Progenitor cell of endocrine pancreas (in vitro differentiated cells): ENCODE measurements around the gene DUSP2. TPM values are rescaled to one million over a fixed set of nuclear protein-coding genes. Genes with fewer than 3 reads are reported as not detected.

Experiments used
- DNase-seq: peaks from one replicate; pipeline ENCODE4 v3.0.0; 2021; ENCODE audit warnings: low spot score; ENCODE audit not compliant: unreplicated experiment
- H3K27ac Mint-ChIP-seq: 2 replicates; pipeline ENCODE4 v1.8.0; 2021; ENCODE audit warnings: mild to moderate bottlenecking, moderate library complexity, mixed read lengths
- H3K27me3 Mint-ChIP-seq: 2 replicates; pipeline ENCODE4 v1.8.0; 2021; ENCODE audit warnings: mixed read lengths
- H3K36me3 Mint-ChIP-seq: 2 replicates; pipeline ENCODE4 v1.8.0; 2022; ENCODE audit warnings: mixed read lengths; ENCODE audit not compliant: insufficient read depth
- H3K4me1 Mint-ChIP-seq: 2 replicates; pipeline ENCODE4 v1.8.0; 2021; ENCODE audit warnings: low read depth, mixed read lengths
- H3K4me3 Mint-ChIP-seq: 2 replicates; pipeline ENCODE4 v1.8.0; 2021; ENCODE audit warnings: low read depth, mild to moderate bottlenecking, moderate library complexity, mixed read lengths
- H3K9me3 Mint-ChIP-seq: 2 replicates; pipeline ENCODE4 v1.8.0; 2021; ENCODE audit warnings: low read depth, mixed read lengths
- total RNA-seq: library from RNA; stranded (reverse); gene quantifications from 2 replicates; pipeline ENCODE4 v1.2.1, GENCODE V29; 2021
- TF ChIP-seq, protein P1 (sequence below): fragments of 200-600 bp; sonication (generic); IDR thresholded peaks from one replicate; pipeline ENCODE4 v1.5.0; 2021; ENCODE audit warnings: antibody characterized with exemption, mild to moderate bottlenecking; ENCODE audit not compliant: unreplicated experiment

The DUSP2 gene
- total RNA-seq, 1 donor from 2014 or later: 0.93 TPM

DNA sequence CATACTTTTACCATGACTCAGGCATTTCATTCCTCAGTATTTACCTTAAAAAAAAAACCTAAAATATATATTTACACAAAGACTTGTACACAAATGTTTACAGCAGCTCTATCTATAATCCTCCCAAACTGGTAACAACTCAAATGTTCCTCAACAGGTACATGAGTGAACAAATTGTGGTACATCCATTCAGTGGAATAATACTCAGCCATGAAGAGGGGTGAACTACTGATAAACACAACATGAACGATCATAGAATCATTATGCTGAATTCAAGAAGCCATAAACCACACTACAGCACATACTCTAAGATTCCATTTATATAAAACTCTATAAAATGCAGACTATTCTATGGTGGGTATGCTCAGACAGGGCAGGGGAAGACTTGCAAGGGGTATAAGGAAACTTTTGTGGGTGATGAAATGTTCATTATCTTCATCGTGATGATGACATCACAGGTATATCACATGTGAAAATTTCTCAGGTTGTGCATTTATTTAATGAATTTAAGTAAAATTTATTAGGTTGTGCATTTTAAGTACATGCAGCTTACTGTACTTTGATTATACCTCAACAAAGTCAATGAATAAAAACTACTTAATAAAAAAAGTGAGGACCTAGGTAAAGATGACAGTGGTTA lies 24.7 kb upstream of the DUSP2 start:
- no peak for DNase-seq
- no peak overlapping the region for H3K27ac Mint-ChIP-seq
- no peaks in the 10 kb centered on the region for H3K36me3 Mint-ChIP-seq
- no peak overlapping the region for H3K4me3 Mint-ChIP-seq
- no peaks in the 10 kb centered on the region for H3K4me1 Mint-ChIP-seq
- TF ChIP-seq, protein P1, sequence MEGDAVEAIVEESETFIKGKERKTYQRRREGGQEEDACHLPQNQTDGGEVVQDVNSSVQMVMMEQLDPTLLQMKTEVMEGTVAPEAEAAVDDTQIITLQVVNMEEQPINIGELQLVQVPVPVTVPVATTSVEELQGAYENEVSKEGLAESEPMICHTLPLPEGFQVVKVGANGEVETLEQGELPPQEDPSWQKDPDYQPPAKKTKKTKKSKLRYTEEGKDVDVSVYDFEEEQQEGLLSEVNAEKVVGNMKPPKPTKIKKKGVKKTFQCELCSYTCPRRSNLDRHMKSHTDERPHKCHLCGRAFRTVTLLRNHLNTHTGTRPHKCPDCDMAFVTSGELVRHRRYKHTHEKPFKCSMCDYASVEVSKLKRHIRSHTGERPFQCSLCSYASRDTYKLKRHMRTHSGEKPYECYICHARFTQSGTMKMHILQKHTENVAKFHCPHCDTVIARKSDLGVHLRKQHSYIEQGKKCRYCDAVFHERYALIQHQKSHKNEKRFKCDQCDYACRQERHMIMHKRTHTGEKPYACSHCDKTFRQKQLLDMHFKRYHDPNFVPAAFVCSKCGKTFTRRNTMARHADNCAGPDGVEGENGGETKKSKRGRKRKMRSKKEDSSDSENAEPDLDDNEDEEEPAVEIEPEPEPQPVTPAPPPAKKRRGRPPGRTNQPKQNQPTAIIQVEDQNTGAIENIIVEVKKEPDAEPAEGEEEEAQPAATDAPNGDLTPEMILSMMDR: no peak
- peaks cover 3% of the 10 kb centered on the region for H3K27me3 Mint-ChIP-seq
- peaks cover 7% of the 10 kb centered on the region for H3K9me3 Mint-ChIP-seq

DNA sequence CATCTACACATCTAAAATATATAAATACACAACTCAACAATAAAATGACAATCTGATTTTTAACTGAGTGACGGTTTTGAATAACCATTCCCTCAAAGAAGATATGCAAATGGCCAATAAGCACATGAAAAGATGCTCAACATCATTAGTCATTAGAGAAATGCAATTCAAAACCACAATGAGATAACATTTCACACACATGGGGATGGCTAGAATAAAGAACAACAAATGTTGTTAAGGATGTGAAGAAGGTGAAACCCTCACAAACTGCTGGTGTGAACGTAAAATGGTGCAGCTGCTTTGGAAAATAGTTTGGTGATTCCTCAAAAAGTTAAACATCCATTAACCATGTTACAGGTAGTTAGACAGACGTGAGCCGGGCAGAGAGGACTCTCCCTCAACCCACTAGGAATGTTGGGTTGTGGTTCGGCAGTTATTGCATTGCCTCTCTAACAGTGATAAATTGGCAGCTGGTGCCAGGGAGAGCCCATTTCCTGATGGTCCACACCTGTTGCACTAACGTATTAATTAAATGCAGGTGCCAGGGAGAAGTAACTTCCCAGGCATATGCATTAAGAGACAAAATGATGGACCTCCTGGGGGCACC lies 22.3 kb upstream of the DUSP2 start:
- H3K4me1 Mint-ChIP-seq: no peaks in the 10 kb centered on the region
- DNase-seq: no peak
- TF ChIP-seq, protein P1: no peak
- H3K27me3 Mint-ChIP-seq: peaks cover 3% of the 10 kb centered on the region
- no peak overlapping the region for H3K4me3 Mint-ChIP-seq
- H3K9me3 Mint-ChIP-seq: peaks cover 7% of the 10 kb centered on the region
- no peaks in the 10 kb centered on the region for H3K36me3 Mint-ChIP-seq
- H3K27ac Mint-ChIP-seq: no peak overlapping the region

DNA sequence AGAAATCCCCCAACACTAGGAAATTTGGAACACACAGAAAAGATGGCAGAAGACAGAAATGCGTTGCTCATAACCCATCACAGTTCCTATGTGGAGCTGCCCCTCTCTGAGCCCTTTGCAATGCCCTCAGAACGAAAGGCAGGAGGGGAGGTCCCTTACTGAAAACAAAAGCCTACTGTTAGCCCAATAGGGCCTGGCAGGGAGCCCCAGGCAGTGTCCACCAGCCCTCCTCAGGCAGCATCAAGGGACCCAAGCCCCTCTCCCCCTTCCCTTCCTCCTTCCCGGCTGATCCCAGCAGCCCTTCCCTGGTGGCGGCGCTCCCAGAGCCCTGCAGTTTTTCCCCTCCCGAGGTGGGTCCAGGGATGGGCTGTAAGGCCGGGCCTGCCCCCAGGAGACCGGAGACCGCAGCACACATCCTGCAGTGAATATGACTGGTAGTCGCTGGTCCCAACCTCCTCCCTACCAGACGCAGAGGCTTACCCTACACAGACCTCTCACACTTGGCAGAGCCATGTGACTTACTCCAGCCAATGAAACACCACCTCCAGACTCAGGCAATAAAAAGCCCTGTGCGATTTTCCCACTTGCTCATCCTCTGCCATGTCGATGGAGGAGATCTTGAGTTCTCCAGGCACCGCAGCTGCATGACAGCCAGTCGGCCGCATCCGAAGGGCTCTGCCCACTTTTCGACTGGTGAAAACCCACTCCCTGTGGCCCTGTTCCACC lies 19.4 kb upstream of the DUSP2 start:
- TF ChIP-seq, protein P1: no peak
- Mint-ChIP-seq H3K27ac (no peak overlapping the region), H3K4me3 (no peak overlapping the region), H3K4me1 (peaks cover 3% of the 10 kb centered on the region), H3K27me3 (peaks cover 7% of the 10 kb centered on the region), H3K9me3 (peaks cover 8% of the 10 kb centered on the region), H3K36me3 (no peaks in the 10 kb centered on the region)
- DNase-seq: no peak

DNA sequence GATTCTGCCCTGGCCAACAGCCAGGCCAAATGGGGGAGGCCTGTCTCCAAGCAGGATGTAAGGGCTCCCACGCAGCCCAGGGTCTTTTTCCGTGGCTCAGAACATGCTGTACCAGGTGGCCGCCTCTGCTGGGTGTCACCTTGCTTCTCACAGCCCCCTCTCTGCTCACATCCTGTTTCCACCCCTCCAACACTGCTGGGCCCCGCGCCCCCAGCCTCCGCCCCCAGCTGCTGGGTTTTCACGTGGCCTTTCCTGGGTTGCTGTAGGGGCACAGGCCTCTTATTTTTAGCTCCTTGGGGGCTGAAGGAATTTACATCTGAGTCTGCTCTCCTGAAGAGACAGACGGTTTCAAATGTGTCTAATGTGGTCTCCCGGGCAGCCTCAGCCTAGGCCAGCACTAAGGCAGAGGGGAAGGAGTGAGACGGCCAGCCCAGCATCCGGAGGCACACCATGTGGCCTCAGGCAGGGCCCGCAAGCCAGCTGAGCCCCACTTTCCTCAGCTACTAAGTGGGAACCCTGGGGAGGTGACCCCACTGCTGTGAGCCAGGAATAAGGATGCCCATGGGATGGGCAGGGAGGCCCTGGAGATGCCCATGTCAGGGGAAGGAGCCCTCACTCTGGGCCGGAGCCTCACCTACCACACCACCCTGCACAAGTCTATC lies 18.7 kb upstream of the DUSP2 start:
- Mint-ChIP-seq H3K4me1 (peaks cover 3% of the 10 kb centered on the region), H3K27ac (no peak overlapping the region), H3K36me3 (no peaks in the 10 kb centered on the region), H3K4me3 (no peak overlapping the region), H3K9me3 (peaks cover 5% of the 10 kb centered on the region), H3K27me3 (peaks cover 13% of the 10 kb centered on the region)
- TF ChIP-seq, protein P1: no peak
- DNase-seq: no peak

DNA sequence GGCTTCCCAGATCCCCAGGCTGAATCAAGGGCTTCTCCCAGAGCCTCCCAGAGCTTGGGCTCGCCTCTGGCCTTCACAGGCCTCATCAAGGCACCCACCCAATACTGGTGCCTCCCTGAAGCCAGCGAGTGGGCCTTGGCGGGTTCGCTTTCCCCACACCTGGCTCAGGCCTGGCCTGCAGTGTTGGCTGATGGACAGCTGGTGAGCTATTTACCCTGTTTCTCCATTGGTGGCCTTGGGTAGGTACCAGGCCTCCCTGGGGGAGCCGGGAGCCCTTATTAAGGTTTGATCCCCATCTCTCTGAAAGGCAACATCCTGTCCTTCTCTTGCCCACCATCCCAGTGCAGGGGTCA lies 18.2 kb upstream of the DUSP2 start:
- peaks cover 14% of the 10 kb centered on the region for H3K27me3 Mint-ChIP-seq
- peaks cover 3% of the 10 kb centered on the region for H3K4me1 Mint-ChIP-seq
- no peak overlapping the region for H3K4me3 Mint-ChIP-seq
- H3K36me3 Mint-ChIP-seq: no peaks in the 10 kb centered on the region
- peaks cover 5% of the 10 kb centered on the region for H3K9me3 Mint-ChIP-seq
- DNase-seq: no peak
- no peak overlapping the region for H3K27ac Mint-ChIP-seq
- TF ChIP-seq, protein P1: no peak
